GM12891 (cell line): ENCODE measurements around the gene CD244.
"Not testable (repeated sequence)": the region's sequence is repeated elsewhere in the genome, so short reads cannot be mapped to it uniquely, and the experiment has no call there.

ENCODE experiments used
- PAX5 ChIP-seq: IDR thresholded peaks from 2 replicates; pipeline ENCODE4 v1.6.1; 2011; ENCODE audit warnings: low read length, moderate library complexity, mild to moderate bottlenecking; ENCODE audit not compliant: insufficient read depth, severe bottlenecking
- POLR2A ChIP-seq: IDR thresholded peaks from 2 replicates; pipeline ENCODE4 v1.6.1; 2011; ENCODE audit warnings: low read depth, low read length, control low read depth
- POLR2AphosphoS5 ChIP-seq: IDR thresholded peaks from 2 replicates; pipeline ENCODE4 v1.6.1; 2011; ENCODE audit warnings: low read depth, low read length, control low read depth
- POU2F2 ChIP-seq: IDR thresholded peaks from 2 replicates; pipeline ENCODE4 v1.6.1; 2011; ENCODE audit warnings: low read depth, mild to moderate bottlenecking, control low read depth, low read length, moderate library complexity
- SPI1 ChIP-seq: IDR thresholded peaks from 2 replicates; pipeline ENCODE4 v1.6.1; 2011; ENCODE audit warnings: low read depth, low read length, control low read depth
- TAF1 ChIP-seq: IDR thresholded peaks from 2 replicates; pipeline ENCODE4 v1.6.1; 2011; ENCODE audit warnings: low read depth, low read length, control low read depth

- not testable (repeated sequence) for TF ChIP-seq POLR2A, POLR2AphosphoS5, TAF1, SPI1, PAX5, POU2F2
Observed at GRCh38 chr1:160902251-160902650, 39.6 kb upstream of the CD244 start.
